Mesenchymal stem cell (in vitro differentiated cells and primary cell): ENCODE results near the gene KANSL3.

ENCODE experiments used
- DNase-seq: peaks from one replicate; pipeline ENCODE4 v3.0.0-alpha.2; 2013
- H2AFZ ChIP-seq: one replicate; pipeline ENCODE4 v1.6.1; 2013; ENCODE audit warnings: low read depth, mild to moderate bottlenecking, control low read depth, inconsistent platforms, low read length, moderate library complexity
- H2AK5ac ChIP-seq: 2 replicates; pipeline ENCODE4 v1.6.1; 2013; ENCODE audit warnings: low read length, moderate library complexity, mild to moderate bottlenecking, inconsistent platforms; ENCODE audit not compliant: severe bottlenecking
- H2BK120ac ChIP-seq: one replicate; pipeline ENCODE4 v1.6.1; 2013; ENCODE audit warnings: low read depth, mild to moderate bottlenecking, inconsistent platforms, low read length, moderate library complexity
- H2BK12ac ChIP-seq, 2 experiments: one replicate each; pipeline ENCODE4 v1.6.1; 2013; ENCODE audit warnings: inconsistent platforms in 2 of 2, low read length in 2 of 2, mild to moderate bottlenecking in 2 of 2, moderate library complexity in 2 of 2, control low read depth in 1 of 2
- H2BK15ac ChIP-seq: one replicate; pipeline ENCODE4 v1.6.1; 2013; ENCODE audit warnings: mild to moderate bottlenecking, low read depth, inconsistent platforms; ENCODE audit not compliant: poor library complexity, severe bottlenecking
- H2BK5ac ChIP-seq: 2 replicates; pipeline ENCODE4 v1.6.1; 2013; ENCODE audit warnings: low read depth, mild to moderate bottlenecking, low read length, control low read depth, inconsistent platforms; ENCODE audit not compliant: poor library complexity, severe bottlenecking
- H3K14ac ChIP-seq, 2 experiments: one replicate each; pipeline ENCODE4 v1.6.1; 2013; ENCODE audit warnings: inconsistent platforms in 2 of 2, low read length in 2 of 2, control low read depth in 1 of 2, mild to moderate bottlenecking in 1 of 2, moderate library complexity in 1 of 2
- H3K18ac ChIP-seq, 2 experiments: one replicate each; pipeline ENCODE4 v1.6.1; 2013; ENCODE audit warnings: inconsistent platforms in 2 of 2, low read length in 2 of 2, control low read depth in 1 of 2, low read depth in 1 of 2, mild to moderate bottlenecking in 1 of 2
- H3K23ac ChIP-seq, 2 experiments: one replicate each; pipeline ENCODE4 v1.6.1; 2013; ENCODE audit warnings: inconsistent platforms in 2 of 2, low read length in 2 of 2, mild to moderate bottlenecking in 2 of 2, moderate library complexity in 2 of 2, control low read depth in 1 of 2
- H3K27ac ChIP-seq: 2 replicates; pipeline ENCODE4 v1.5.1; 2013; ENCODE audit warnings: mild to moderate bottlenecking, moderate library complexity, low read length, control low read depth, inconsistent platforms; ENCODE audit not compliant: poor library complexity, severe bottlenecking
- H3K27me3 ChIP-seq, 2 experiments: 2 replicates each; pipeline versions ENCODE4 v1.6.1 to v1.7.0; 2013; ENCODE audit warnings: low read length in 2 of 2, mild to moderate bottlenecking in 2 of 2, moderate library complexity in 2 of 2, control low read depth in 1 of 2, inconsistent platforms in 1 of 2; ENCODE audit not compliant: control insufficient read depth in 1 of 2, insufficient read depth in 1 of 2
- H3K36me3 ChIP-seq, 2 experiments: 2 replicates each; pipeline versions ENCODE4 v1.6.1 to v1.7.0; 2013; ENCODE audit warnings: low read length in 2 of 2, control low read depth in 1 of 2, inconsistent platforms in 1 of 2, low read depth in 1 of 2, mild to moderate bottlenecking in 1 of 2; ENCODE audit not compliant: insufficient read depth in 2 of 2, control insufficient read depth in 1 of 2
- H3K4ac ChIP-seq, 2 experiments: one replicate each; pipeline ENCODE4 v1.6.1; 2013; ENCODE audit warnings: inconsistent platforms in 2 of 2, low read length in 2 of 2, mild to moderate bottlenecking in 2 of 2, moderate library complexity in 2 of 2, control low read depth in 1 of 2, low read depth in 1 of 2
- H3K4me1 ChIP-seq: 2 replicates; pipeline ENCODE4 v1.6.1; 2013; ENCODE audit warnings: low read depth, low read length, control low read depth; ENCODE audit not compliant: control insufficient read depth, insufficient read depth
- H3K4me2 ChIP-seq: 2 replicates; pipeline ENCODE4 v1.6.1; 2013; ENCODE audit warnings: low read length, mild to moderate bottlenecking, inconsistent platforms; ENCODE audit not compliant: poor library complexity, severe bottlenecking
- H3K4me3 ChIP-seq, 2 experiments: 2 replicates each; pipeline versions ENCODE4 v1.5.1 to v1.7.0; 2013; ENCODE audit warnings: low read length in 2 of 2, mild to moderate bottlenecking in 2 of 2, control low read depth in 1 of 2, low read depth in 1 of 2; ENCODE audit not compliant: insufficient read depth in 1 of 2
- H3K79me1 ChIP-seq: replicated peaks from 2 replicates; pipeline ENCODE4 v1.6.1; 2013; ENCODE audit warnings: mild to moderate bottlenecking, control low read depth, low read length, inconsistent platforms; ENCODE audit not compliant: poor library complexity, severe bottlenecking
- H3K9ac ChIP-seq: 2 replicates; pipeline ENCODE4 v1.7.0; 2013; ENCODE audit warnings: mild to moderate bottlenecking, low read length, moderate library complexity
- H3K9me3 ChIP-seq: 2 replicates; pipeline ENCODE4 v1.7.0; 2013; ENCODE audit warnings: mild to moderate bottlenecking, low read length; ENCODE audit not compliant: control insufficient read depth
- H4K8ac ChIP-seq: one replicate; pipeline ENCODE4 v1.6.1; 2013; ENCODE audit warnings: inconsistent platforms, mild to moderate bottlenecking, low read length, moderate library complexity
- H4K91ac ChIP-seq: one replicate; pipeline ENCODE4 v1.6.1; 2013; ENCODE audit warnings: mild to moderate bottlenecking, low read length, inconsistent platforms
- WGBS: methylation state at CpG from one replicate; pipeline ENCODE4 v1.1.7; 2013; ENCODE audit warnings: mixed read lengths; 5-methylcytosine and 5-hydroxymethylcytosine counted together

The KANSL3 gene

DNA sequence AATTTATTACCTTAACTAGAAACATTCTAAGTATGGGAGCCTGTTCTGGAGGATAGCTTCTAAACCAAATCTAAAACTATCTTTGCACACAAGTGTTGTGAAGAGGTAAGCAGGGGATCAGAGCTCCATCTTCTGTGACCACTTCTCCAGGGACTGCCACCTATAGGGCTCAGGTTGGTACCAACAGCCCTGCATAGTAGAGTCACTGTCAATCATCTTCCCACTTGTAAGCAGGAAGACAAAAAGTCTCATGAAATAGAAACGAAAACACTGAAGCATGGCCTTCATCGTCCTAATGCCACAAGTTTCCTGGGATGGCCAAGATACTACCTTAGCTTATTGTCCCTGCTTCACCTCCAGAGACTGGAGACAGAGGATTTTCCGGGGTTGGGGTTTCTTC is 43.8 kb downstream of the KANSL3 start:
- no peak overlapping the region for H3K14ac ChIP-seq
- no peak overlapping the region for H4K8ac ChIP-seq
- no peaks in the 10 kb centered on the region for H3K9me3 ChIP-seq
- no peak overlapping the region for H3K4me2 ChIP-seq
- no peak overlapping the region for H3K9ac ChIP-seq
- H3K4ac ChIP-seq: no peak overlapping the region
- peaks cover 37% of the 10 kb centered on the region for H3K79me1 ChIP-seq
- peaks cover 38 to 84% of the 10 kb centered on the region in 2 experiments for H3K36me3 ChIP-seq
- no peak overlapping the region for H2BK15ac ChIP-seq
- DNase-seq: no peak
- no peak overlapping the region for H2AK5ac ChIP-seq
- H3K23ac ChIP-seq: no peak overlapping the region
- no peak overlapping the region for H3K18ac ChIP-seq
- H3K4me1 ChIP-seq: no peaks in the 10 kb centered on the region
- 93% methylated on average over 3 of the region's 3 CpGs for WGBS
- no peak overlapping the region for H3K27ac ChIP-seq
- no peak overlapping the region for H2BK12ac ChIP-seq
- no peak overlapping the region for H2BK5ac ChIP-seq
- H2BK120ac ChIP-seq: no peak overlapping the region
- no peak overlapping the region for H4K91ac ChIP-seq
- no peaks in the 10 kb centered on the region for H3K27me3 ChIP-seq
- H2AFZ ChIP-seq: no peak overlapping the region
- no peak overlapping the region for H3K4me3 ChIP-seq

DNA sequence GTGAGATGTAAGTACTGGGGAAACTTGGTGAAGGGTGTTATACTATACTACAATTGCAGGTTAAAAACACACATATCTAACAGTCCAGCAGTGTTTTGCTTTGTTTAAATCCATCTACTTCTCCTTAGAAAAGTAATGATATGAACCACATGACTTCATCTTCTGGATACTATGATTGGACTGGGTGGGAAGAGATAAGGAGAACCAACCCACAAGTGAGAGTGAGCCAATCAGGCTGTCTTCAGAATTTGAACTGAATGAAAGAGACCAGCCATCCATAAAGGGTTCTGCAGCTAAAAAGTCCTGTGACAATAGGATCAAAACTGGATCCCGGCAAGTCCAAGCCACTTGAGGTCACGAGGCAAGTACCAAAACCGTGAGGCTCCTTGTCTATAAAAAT is 46.6 kb downstream of the KANSL3 start:
- Histone ChIP-seq H3K23ac (no peak overlapping the region), H2AK5ac (no peak overlapping the region), H2BK15ac (no peak overlapping the region), H3K4me3 (no peak overlapping the region), H3K36me3 (peaks cover 31 to 60% of the 10 kb centered on the region in 2 experiments), H3K4me1 (peaks cover 3% of the 10 kb centered on the region), H3K27me3 (no peaks in the 10 kb centered on the region), H3K9me3 (no peaks in the 10 kb centered on the region), H2BK12ac (no peak overlapping the region), H2AFZ (no peak overlapping the region), H4K8ac (no peak overlapping the region), H2BK120ac (no peak overlapping the region), H3K4ac (no peak overlapping the region), H3K18ac (no peak overlapping the region), H4K91ac (no peak overlapping the region), H3K14ac (no peak overlapping the region), H3K27ac (no peak overlapping the region), H3K9ac (no peak overlapping the region), H3K4me2 (no peak overlapping the region), H3K79me1 (peaks cover 36% of the 10 kb centered on the region), H2BK5ac (no peak overlapping the region)
- 100% methylated on average over 3 of the region's 3 CpGs for WGBS
- no peak for DNase-seq

DNA sequence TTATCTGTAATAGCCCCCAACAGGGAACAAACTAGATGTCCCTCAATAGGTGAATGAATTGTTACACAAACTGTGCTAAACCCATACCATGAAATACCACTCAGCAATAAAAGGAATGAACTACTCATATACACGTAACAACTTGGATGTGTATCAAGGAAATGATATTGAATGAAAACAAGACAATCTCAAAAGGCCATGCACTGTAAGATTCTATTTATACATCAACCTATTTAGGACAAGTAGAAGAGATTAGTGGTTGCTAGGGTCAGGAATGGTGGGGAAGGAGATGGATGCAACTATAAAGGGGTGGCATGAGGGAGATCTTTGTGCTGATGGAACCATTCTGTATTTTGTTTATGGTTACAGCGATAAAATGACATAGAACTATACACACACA is 47.1 kb downstream of the KANSL3 start:
- no peak for DNase-seq
- Histone ChIP-seq H2BK120ac (no peak overlapping the region), H3K4me3 (no peak overlapping the region), H3K14ac (no peak overlapping the region), H2BK15ac (no peak overlapping the region), H4K91ac (no peak overlapping the region), H3K9me3 (no peaks in the 10 kb centered on the region), H3K9ac (no peak overlapping the region), H3K4me2 (no peak overlapping the region), H3K27ac (no peak overlapping the region), H3K23ac (no peak overlapping the region), H3K4ac (no peak overlapping the region), H2AFZ (no peak overlapping the region), H3K18ac (no peak overlapping the region), H2BK5ac (no peak overlapping the region), H3K79me1 (peaks cover 33% of the 10 kb centered on the region), H4K8ac (no peak overlapping the region), H2AK5ac (no peak overlapping the region), H2BK12ac (no peak overlapping the region), H3K27me3 (no peaks in the 10 kb centered on the region), H3K36me3 (peaks cover 26 to 56% of the 10 kb centered on the region in 2 experiments), H3K4me1 (peaks cover 3% of the 10 kb centered on the region)
- WGBS: no CpG with 5 or more reads among the region's 2 CpGs

DNA sequence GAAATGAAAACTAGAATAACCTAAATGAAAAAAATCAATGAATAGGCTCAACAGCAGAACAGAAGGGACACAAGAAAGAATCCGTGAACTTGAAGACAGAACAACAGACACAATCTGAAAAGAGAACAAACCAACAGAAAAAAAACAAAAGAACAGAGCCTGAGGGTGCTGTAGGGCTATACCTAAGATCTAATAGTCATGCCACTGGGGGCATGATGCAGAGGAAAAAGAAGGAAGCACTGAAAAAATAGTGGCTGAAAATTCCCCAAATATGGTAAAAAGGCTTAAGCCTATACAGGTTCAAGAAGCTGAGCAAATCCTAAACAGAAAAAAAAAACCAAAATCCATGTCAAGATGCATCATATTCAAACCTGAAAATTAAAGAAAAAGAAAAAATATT is 50.3 kb downstream of the KANSL3 start:
- WGBS: no CpG with 5 or more reads among the region's 1 CpG
- no peak overlapping the region for H3K9ac ChIP-seq

More for the DNA sequence above, 50.3 kb downstream of the KANSL3 start:
- Histone ChIP-seq H2BK120ac (no peak overlapping the region), H3K4me2 (no peak overlapping the region), H2AK5ac (no peak overlapping the region), H2BK15ac (no peak overlapping the region), H3K9me3 (no peaks in the 10 kb centered on the region), H3K4me1 (peaks cover 4% of the 10 kb centered on the region), H2BK5ac (no peak overlapping the region), H3K4me3 (no peak overlapping the region), H3K23ac (no peak overlapping the region), H3K36me3 (peaks cover 7 to 33% of the 10 kb centered on the region in 2 experiments), H3K14ac (no peak overlapping the region), H3K18ac (no peak overlapping the region), H4K8ac (no peak overlapping the region), H3K27me3 (no peaks in the 10 kb centered on the region), H4K91ac (no peak overlapping the region), H2BK12ac (no peak overlapping the region), H3K27ac (no peak overlapping the region), H3K79me1 (peaks cover 19% of the 10 kb centered on the region), H3K4ac (no peak overlapping the region), H2AFZ (no peak overlapping the region)
- no peak for DNase-seq
